Calu3 (cell line): ENCODE results near the gene HADHA. TPM values are rescaled to one million over a fixed set of nuclear protein-coding genes. Genes with fewer than 3 reads are reported as not detected.

ENCODE experiments used
- BruUV-seq: library from RNA; stranded (reverse); fragments of 400-500 nt; replicated peaks from 2 replicates; lab custom pipeline; 2021; lab: Mats Ljungman, UMichigan
- CTCF ChIA-PET: fragments of 300-600 bp; sonication (Branson Sonifier 250); formaldehyde crosslinking; loops from one replicate; lab custom pipeline; 2022; ENCODE audit warnings: antibody characterized with exemption; lab: Charles Lee
- DNase-seq: peaks from one replicate; pipeline ENCODE4 v3.0.0; 2022
- H3K27ac Mint-ChIP-seq: one replicate; pipeline ENCODE4 v1.8.0; 2022; ENCODE audit warnings: mixed read lengths; ENCODE audit not compliant: unreplicated experiment
- H3K27me3 Mint-ChIP-seq: one replicate; pipeline ENCODE4 v1.8.0; 2022; ENCODE audit warnings: mixed read lengths; ENCODE audit not compliant: unreplicated experiment
- H3K36me3 Mint-ChIP-seq: one replicate; pipeline ENCODE4 v1.8.0; 2022; ENCODE audit warnings: mild to moderate bottlenecking, moderate library complexity, mixed read lengths; ENCODE audit not compliant: insufficient read depth, unreplicated experiment
- H3K4me1 Mint-ChIP-seq: one replicate; pipeline ENCODE4 v1.8.0; 2022; ENCODE audit warnings: mild to moderate bottlenecking, low read depth, mixed read lengths; ENCODE audit not compliant: unreplicated experiment
- H3K4me3 Mint-ChIP-seq: one replicate; pipeline ENCODE4 v1.8.0; 2022; ENCODE audit warnings: mild to moderate bottlenecking, low read depth, moderate library complexity, mixed read lengths; ENCODE audit not compliant: unreplicated experiment
- H3K9me3 Mint-ChIP-seq: one replicate; pipeline ENCODE4 v1.8.0; 2022; ENCODE audit warnings: low read depth, mixed read lengths; ENCODE audit not compliant: unreplicated experiment
- intact Hi-C: fragments of 100-400 bp; cut with micrococcal nuclease; formaldehyde crosslinking; loops from one replicate; pipeline ENCODE4 v1.10.0; 2022; ENCODE audit not compliant: unreplicated experiment
- total RNA-seq: library from RNA; stranded (reverse); gene quantifications from 2 replicates; pipeline ENCODE4 v1.2.3, GENCODE V29; 2022
- TF ChIP-seq, protein P1 (sequence below): fragments of 200-600 bp; IDR thresholded peaks from one replicate; pipeline ENCODE4 v1.8.0; 2022; ENCODE audit warnings: antibody characterized with exemption; ENCODE audit not compliant: unreplicated experiment

HADHA gene
- total RNA-seq, 1 experiment from 2014 or later, result 127 TPM

DNA sequence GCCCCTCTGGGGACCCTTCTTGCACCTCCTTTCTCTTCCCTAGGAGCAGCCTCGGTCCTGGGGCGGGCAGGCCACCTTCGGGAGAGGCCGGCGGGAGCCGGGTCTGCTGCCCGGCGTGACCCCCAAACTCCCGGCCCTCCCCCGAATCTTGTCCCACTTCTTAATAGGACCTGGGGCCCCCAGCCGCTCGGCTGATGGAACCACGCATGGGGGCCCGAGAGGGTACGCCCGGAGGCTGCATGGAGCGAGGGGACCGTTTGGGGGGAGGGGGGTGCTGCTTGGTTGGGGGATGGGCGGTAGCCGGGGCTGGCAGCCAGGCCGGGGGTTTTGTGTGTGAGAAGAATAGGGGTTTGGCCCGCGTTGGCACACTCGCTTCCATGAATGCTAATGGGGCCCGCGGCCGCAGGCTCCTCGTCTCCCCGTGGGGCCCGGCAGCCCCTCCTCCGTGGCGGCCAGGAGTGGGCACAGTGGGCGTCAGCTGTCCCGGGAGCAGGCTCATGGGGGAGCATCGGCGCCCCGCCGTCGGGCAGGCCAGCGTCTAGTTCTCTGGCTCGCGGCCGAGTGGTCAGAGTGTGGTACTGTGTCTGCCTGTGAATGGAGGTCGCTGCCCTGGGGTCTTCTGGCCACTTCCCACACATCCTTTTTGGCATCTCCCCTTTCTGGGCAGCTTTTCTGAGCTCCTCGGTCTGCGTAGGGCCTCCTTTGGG, 70.5 kb downstream of the HADHA start:
- BruUV-seq, result no TSS peak
- TF ChIP-seq, protein P1, sequence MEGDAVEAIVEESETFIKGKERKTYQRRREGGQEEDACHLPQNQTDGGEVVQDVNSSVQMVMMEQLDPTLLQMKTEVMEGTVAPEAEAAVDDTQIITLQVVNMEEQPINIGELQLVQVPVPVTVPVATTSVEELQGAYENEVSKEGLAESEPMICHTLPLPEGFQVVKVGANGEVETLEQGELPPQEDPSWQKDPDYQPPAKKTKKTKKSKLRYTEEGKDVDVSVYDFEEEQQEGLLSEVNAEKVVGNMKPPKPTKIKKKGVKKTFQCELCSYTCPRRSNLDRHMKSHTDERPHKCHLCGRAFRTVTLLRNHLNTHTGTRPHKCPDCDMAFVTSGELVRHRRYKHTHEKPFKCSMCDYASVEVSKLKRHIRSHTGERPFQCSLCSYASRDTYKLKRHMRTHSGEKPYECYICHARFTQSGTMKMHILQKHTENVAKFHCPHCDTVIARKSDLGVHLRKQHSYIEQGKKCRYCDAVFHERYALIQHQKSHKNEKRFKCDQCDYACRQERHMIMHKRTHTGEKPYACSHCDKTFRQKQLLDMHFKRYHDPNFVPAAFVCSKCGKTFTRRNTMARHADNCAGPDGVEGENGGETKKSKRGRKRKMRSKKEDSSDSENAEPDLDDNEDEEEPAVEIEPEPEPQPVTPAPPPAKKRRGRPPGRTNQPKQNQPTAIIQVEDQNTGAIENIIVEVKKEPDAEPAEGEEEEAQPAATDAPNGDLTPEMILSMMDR, result no peak
- CTCF ChIA-PET, result no interaction called here
- intact Hi-C loops, result no loop called here
- Mint-ChIP-seq H3K27ac (no peak overlapping the region), H3K36me3 (peaks cover 16% of the 10 kb centered on the region), H3K9me3 (no peaks in the 10 kb centered on the region), H3K4me3 (peak overlapping the region; percentile 57), H3K27me3 (peaks cover 43% of the 10 kb centered on the region), H3K4me1 (peaks cover 6% of the 10 kb centered on the region)
- no peak for DNase-seq

- H3K9me3 Mint-ChIP-seq, result no peaks in the 10 kb centered on the region
- no peak for DNase-seq
- no TSS peak for BruUV-seq
Measured at GRCh38 chr2:26172871-26173775, 71.3 kb downstream of the HADHA start, which contains the start of gene GAREM2. Gene GAREM2 (plus strand): TSS chr2:26173088. CDS start chr2:26173221, 133 bp downstream.

GRCh38 chr2:26172189-26172870, 72.1 kb downstream of the HADHA start:
- BruUV-seq, result no TSS peak
- intact Hi-C loops, result no loop called here
- H3K9me3 Mint-ChIP-seq, result no peaks in the 10 kb centered on the region
- H3K4me1 Mint-ChIP-seq, result no peaks in the 10 kb centered on the region
- TF ChIP-seq, protein P1, result no peak
- peaks cover 16% of the 10 kb centered on the region for H3K36me3 Mint-ChIP-seq
- CTCF ChIA-PET, result no interaction called here
- DNase-seq, result no peak
- no peak overlapping the region for H3K27ac Mint-ChIP-seq
- H3K4me3 Mint-ChIP-seq, result peak overlapping the region; percentile 62
- peaks cover 34% of the 10 kb centered on the region for H3K27me3 Mint-ChIP-seq

More at GRCh38 chr2:26172871-26173775, 71.3 kb downstream of the HADHA start, which contains the start of gene GAREM2:
- Mint-ChIP-seq H3K27ac (peak within 1 kb of the TSS; percentile 14), H3K4me3 (peak within 1 kb of the TSS; percentile 62), H3K4me1 (no peaks in the 10 kb centered on the region), H3K36me3 (peaks cover 16% of the 10 kb centered on the region), H3K27me3 (peaks cover 35% of the 10 kb centered on the region)
- TF ChIP-seq, protein P1, result no peak
- intact Hi-C loops, result no loop called here
- CTCF ChIA-PET, result interaction anchor here (0.6 kb wide), 1 partner anchor 72 kb away, joined by 5 read pairs; no protein-coding TSS in a partner anchor

DNA sequence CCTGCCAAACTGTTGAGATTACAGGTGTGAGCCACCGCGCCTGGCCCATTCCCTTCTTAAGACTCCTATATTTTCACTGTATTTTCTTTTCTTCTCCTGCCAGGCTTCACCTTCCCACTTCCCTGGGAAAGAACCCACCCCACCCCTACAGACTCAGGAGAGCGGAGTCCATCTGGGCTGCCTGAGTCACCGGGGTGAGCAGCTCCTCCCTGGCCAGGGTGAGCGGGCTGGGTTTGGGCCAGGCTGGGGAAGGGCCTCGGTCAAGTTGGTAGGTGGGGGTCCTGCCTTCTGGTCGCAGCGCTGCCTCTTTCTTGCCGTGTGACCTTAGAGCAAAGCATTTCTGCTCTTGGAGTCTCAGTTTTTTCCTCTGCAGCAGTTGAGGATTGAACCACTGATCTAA, 73.6 kb downstream of the HADHA start:
- intact Hi-C loops, result no loop called here
- CTCF ChIA-PET, result no interaction called here
- H3K4me3 Mint-ChIP-seq, result no peak overlapping the region
- H3K4me1 Mint-ChIP-seq, result no peaks in the 10 kb centered on the region
- H3K9me3 Mint-ChIP-seq, result no peaks in the 10 kb centered on the region
- no peak overlapping the region for H3K27ac Mint-ChIP-seq
- TF ChIP-seq, protein P1, result no peak
- DNase-seq, result no peak
- peaks cover 16% of the 10 kb centered on the region for H3K36me3 Mint-ChIP-seq
- no TSS peak for BruUV-seq
- peaks cover 34% of the 10 kb centered on the region for H3K27me3 Mint-ChIP-seq
